Activated naive CD4-positive, alpha-beta T cell treated with anti-CD3 and anti-CD28 coated beads, Interleukin-2, amount 50 U/mL, for 72 hours (primary cell): ENCODE data around the gene PSMC3IP. TPM values are rescaled to one million over a fixed set of nuclear protein-coding genes. Genes with fewer than 3 reads are reported as not detected.
"Not testable (repeated sequence)": the region's sequence is repeated elsewhere in the genome, so short reads cannot be mapped to it uniquely, and the experiment has no call there.

ENCODE experiments used
- ATAC-seq, 2 donors: fragments of 150-1000 bp; cut with Tn5 transposase; 2 replicates each; pipeline ENCODE4 v1.10.0; 2021; ENCODE audit warnings: mild to moderate bottlenecking in 2 of 2, moderate library complexity in 2 of 2
- DNase-seq, 2 donors: peaks; one replicate each; pipeline ENCODE4 v3.0.0; 2021 to 2022; ENCODE audit warnings: low spot score in 2 of 2
- H3K27ac Mint-ChIP-seq, 2 donors: one replicate each; pipeline ENCODE4 v1.8.0; 2022; ENCODE audit warnings: mild to moderate bottlenecking in 2 of 2, mixed read lengths in 2 of 2
- H3K36me3 Mint-ChIP-seq, 2 donors: one replicate each; pipeline ENCODE4 v1.8.0; 2022; ENCODE audit warnings: mixed read lengths in 2 of 2
- H3K9me3 Mint-ChIP-seq, 2 donors: one replicate each; pipeline ENCODE4 v1.8.0; 2022; ENCODE audit warnings: mixed read lengths in 2 of 2
- total RNA-seq, 2 donors: library from RNA; stranded (reverse); gene quantifications; one replicate each; pipeline ENCODE4 v1.2.3, GENCODE V29; 2022

PSMC3IP gene, protein sequence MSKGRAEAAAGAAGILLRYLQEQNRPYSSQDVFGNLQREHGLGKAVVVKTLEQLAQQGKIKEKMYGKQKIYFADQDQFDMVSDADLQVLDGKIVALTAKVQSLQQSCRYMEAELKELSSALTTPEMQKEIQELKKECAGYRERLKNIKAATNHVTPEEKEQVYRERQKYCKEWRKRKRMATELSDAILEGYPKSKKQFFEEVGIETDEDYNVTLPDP
- 10 to 100 TPM; 24.7 to 52.5 TPM for total RNA-seq

DNA sequence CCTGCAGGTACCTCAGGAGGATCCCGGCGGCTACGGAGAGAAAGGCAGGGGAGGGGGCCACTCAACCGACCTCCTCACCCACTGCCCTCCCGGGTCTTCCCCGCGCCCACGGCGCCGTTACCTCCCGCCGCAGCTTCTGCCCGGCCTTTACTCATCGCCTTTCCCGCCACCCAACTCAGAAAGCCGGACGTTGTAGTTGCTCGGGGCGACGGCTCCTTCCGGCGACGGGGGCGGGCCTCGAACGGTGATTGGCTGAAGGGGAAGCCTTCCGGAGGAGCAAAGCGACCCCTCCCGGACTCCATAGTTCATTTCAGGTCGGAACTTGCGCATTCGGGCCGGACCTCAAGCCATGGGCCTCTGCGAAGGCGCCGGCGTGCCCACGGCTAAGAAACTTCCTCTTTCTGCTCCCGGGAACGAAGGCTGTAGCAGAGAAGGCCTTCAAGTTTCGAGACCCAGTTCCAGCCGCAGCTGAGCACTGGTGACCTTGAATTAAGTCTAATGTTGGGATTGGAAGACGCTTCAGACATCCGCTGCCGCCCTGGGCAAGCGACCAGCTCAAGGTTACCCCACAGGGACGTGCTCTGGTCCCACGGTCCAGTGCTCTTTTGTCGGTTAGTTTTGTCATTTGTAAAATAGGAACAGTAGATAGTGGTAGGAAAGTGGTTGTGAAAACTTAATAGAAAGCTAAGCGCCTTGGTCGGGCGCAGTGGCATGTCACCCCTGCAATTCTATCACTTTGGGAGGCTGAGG, at the start of gene PSMC3IP:
TSS of gene PSMC3IP (minus strand) at position 198 of the 750 bp plus-strand sequence. CDS start at position 155, 43 bp downstream.
- peak; percentile 95 for DNase-seq
- ATAC-seq: peak; percentile 94 to 95
- Mint-ChIP-seq H3K27ac (peak within 1 kb of the TSS; percentile 86 to 100), H3K36me3 (peaks cover 38 to 44% of the 10 kb centered on the region in 2 donors), H3K9me3 (no peaks in the 10 kb centered on the region)

DNA sequence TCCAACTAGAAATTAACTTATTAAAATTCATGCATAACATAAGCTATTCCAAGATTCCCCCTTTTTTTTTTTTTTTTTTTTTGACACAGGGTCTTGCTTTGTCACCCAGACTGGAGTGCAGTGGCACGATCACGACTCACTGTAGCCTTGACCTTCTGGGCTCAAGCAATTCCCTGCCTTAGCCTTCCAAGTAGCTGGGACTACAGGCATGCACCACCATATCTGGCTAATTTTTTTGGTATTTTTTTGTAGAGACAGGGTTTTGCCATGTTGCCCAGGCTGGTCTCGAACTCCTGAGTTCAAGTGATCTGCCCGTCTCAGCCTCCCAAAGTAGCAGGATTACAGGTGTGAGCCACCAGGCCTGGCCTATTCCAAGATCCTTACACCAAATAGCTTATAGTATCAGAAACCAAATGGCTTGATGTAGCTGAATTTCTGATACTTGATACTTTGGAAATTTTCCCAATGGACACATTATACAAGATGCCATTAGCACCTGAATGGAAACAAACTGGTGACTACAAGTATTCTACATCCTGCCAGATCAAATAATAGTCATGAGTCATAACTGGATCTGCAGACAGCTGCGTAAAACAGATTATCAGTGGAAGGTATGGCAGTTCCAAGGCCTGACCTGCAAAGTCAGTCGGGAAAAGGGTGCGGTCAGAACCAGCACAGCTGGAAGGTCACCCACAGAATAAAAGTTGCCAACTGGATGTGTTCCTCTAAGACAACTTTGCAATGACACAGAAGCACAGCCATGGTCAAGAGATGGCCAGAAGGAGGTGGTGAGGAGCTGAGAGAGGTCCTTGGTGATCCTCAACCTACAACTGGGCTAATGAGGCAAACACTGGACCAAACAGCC, 46.4 kb upstream of the PSMC3IP start:
- H3K36me3 Mint-ChIP-seq: no peaks in the 10 kb centered on the region
- H3K27ac Mint-ChIP-seq: no peak overlapping the region

DNA sequence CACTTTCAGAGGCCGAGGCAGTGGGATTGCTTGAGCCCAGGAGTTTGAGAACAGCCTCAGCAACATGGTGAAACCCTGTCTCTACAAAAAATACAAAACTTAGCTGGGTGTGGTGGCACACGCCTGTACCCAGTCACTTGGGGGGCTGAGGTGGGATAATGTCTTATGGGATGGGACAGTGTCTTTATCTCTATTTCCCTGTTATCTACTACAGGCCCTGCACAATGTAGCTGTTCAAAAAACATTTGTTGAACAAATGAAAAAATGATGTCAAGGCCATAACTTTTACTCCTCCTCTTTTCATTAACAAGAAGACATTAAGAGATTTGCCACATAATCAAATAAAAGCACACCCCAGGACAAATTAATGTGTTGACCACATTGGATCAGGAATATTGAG, 45.7 kb upstream of the PSMC3IP start:
- Mint-ChIP-seq H3K9me3 (no peaks in the 10 kb centered on the region), H3K36me3 (no peaks in the 10 kb centered on the region), H3K27ac (no peak overlapping the region)
- no peak for DNase-seq
- no peak for ATAC-seq

More for the DNA sequence above, 46.4 kb upstream of the PSMC3IP start:
- no peak for ATAC-seq
- no peak for DNase-seq
- H3K9me3 Mint-ChIP-seq: no peaks in the 10 kb centered on the region

DNA sequence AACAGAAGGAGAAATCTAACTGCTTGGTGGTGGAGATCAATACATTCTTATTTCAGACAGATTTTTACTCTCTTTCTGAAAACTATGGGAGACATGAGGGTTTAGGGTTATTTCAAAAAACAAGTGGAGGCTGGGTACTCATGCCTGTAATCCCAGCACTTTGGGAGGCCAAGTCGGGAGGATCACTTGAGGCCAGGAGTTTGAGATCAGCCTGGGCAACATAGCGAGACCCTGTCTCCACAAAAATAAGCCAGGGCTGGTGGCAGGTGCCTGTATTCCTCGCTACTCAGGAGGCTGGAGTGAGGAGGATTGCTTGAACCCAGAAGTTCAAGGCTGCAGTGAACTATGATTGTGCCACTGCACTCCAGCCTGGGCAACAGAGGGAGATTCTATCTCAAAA, 44.5 kb upstream of the PSMC3IP start:
- H3K36me3 Mint-ChIP-seq, DNase-seq, ATAC-seq, H3K9me3 Mint-ChIP-seq: not testable (repeated sequence)
- H3K27ac Mint-ChIP-seq: peak overlapping the region in 1 of 2 donors; percentile 24

DNA sequence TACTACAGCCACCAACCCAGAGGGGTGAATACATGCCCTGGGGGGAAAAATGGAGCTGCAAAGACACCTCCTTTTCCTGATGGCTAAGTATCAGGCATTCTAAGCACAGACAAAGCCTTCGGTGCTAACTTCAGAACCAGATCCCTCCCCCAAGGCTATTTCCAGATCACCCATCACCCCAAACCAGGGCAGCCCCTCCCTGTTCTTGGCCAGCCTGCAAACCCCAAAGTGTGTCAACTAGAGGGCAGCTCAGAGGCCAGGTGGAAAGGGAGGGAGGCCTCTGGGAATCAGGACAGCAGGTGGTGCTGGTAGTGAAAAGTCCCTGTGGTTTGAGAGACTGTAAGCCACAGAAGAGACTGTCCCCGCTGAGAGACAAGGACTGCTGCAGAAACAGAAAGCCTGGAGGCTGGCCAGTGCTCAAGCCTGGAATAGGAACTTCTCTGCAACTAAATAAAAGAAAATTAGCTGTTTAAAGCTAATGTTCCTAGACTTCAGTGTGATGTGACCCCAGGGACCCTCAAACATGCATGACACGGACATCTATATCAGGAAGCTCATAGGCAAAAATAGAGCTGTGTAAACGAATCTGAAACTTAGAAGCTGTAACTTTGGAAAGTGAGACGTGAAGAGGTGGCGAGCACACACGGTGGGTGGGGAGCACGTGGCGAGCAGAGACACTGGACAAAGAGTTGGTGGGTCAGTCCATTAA, 41.1 kb upstream of the PSMC3IP start:
- Mint-ChIP-seq H3K9me3 (no peaks in the 10 kb centered on the region), H3K27ac (no peak overlapping the region), H3K36me3 (peaks cover 7 to 13% of the 10 kb centered on the region in 2 donors)
- no peak for DNase-seq
- peak in 1 of 2 donors; percentile 68 for ATAC-seq

DNA sequence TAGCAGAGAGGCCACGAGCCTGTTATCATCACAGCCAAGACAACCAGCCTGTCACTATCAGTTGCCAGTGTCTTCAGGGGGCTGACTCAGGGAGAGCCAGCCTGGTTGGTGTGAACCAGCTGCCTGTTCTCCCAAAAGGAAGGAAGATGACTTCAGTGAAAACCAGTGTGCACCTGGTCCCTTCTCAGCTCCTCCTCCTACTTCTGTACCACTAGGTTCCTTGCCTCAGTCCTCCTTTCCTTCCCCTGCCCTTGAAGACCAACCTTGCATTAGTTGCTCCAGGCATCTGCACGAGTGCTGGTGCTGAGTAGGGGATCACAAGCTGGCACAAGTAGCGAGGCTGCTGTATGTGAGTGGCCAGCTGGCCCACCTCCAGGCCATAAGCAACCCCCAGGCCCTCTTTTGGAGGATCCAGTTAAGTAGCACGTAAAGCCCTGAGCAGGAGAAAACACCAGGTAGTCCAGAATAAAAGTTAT, 40.5 kb upstream of the PSMC3IP start:
- H3K9me3 Mint-ChIP-seq: no peaks in the 10 kb centered on the region
- no peak for DNase-seq
- H3K36me3 Mint-ChIP-seq: peaks cover 10 to 16% of the 10 kb centered on the region in 2 donors
- peak in 1 of 2 donors; percentile 19 for ATAC-seq
- no peak overlapping the region for H3K27ac Mint-ChIP-seq

DNA sequence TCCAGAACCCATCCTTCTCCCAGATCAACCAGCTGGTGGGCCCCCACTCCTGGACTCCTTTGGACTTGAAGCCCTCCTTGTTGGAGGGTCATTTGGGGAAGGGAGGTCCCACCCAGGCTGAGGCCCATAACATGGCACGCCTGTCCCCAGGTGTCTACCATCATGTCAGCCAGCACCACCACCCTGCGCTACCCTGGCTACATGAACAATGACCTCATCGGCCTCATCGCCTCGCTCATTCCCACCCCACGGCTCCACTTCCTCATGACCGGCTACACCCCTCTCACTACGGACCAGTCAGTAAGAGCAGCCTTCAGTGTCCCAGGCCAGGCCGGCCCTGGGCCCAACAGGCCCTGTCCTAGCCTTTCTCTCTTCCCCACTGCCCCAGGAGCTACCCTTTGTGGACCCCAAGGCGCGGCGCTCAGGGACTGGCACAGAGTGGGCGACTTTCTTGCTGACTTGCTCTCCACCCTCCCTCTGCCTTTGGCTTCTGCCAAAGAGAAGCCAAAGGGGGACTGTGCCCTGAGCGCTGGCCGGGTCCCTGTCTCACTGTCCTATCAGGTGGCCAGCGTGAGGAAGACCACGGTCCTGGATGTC, 36.3 kb upstream of the PSMC3IP start:
- DNase-seq: no peak

DNA sequence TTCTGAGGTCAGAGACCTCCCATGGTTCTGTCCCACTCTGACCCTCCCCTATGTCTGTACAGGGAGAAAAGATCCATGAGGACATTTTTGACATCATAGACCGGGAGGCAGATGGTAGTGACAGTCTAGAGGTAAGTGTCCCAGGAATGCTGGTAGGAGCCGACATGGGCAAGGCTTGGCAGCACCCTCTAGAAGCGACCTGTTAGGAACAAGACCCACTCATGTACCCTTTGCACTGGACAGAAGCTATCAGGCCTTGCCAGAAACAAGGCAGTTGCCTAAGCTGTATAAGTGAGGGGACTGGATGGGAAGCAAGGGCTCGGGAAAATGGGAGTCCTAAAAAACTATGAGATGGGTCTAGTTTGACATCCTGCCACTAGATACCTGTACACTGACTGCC, 34.5 kb upstream of the PSMC3IP start:
- no peak for DNase-seq
- ATAC-seq: no peak
- no peaks in the 10 kb centered on the region for H3K9me3 Mint-ChIP-seq
- H3K27ac Mint-ChIP-seq: peak overlapping the region in 1 of 2 donors; percentile 29
- H3K36me3 Mint-ChIP-seq: peaks cover 16 to 37% of the 10 kb centered on the region in 2 donors

More for the DNA sequence above, 36.3 kb upstream of the PSMC3IP start:
- H3K9me3 Mint-ChIP-seq: no peaks in the 10 kb centered on the region
- peaks cover 11 to 32% of the 10 kb centered on the region in 2 donors for H3K36me3 Mint-ChIP-seq
- no peak for ATAC-seq
- peak overlapping the region; percentile 19 to 81 for H3K27ac Mint-ChIP-seq

DNA sequence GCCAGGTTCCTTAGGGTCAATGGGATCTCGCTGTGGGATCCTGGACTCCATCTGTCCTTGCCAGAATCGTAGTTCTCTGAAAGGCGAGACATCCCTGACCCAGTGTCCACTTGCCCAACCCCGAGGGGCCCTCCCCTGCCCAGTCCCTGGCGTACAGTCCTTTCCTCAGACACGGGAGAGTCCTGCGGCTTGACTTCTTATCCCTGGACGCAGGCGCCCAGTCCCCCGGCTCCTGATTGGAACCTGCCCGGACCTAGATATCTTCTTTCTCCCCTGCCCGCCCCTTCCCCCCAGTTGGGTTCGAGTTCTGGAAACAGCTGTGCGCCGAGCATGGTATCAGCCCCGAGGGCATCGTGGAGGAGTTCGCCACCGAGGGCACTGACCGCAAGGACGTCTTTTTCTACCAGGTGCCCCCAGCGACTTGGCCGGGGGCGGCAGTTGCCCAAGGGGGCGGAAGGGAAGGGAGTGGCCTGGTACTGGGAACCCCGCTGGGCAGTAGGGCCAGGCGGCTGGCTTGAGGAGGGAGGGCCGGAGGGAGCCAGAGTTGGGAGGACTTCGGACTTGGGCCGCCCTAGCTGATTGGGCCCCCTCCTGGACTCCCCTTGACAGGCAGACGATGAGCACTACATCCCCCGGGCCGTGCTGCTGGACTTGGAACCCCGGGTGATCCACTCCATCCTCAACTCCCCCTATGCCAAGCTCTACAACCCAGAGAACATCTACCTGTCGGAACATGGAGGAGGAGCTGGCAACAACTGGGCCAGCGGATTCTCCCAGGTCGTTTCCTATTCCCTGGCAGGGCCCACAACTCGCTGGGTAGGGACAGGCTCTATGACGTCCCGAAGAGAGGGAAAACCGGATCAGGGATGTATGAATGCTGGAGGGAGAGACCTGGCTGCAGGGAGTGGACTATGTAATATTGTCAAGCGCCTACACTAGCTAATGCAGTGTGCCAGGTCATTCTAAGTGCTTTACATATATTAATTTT, 32.6 kb upstream of the PSMC3IP start:
- not testable (repeated sequence) for H3K9me3 Mint-ChIP-seq
- ATAC-seq (peak; percentile 1 to 27), DNase-seq (peak in 1 of 2 donors; percentile 29)
- peaks cover 16 to 37% of the 10 kb centered on the region in 2 donors for H3K36me3 Mint-ChIP-seq
- peak overlapping the region; percentile 78 to 92 for H3K27ac Mint-ChIP-seq

DNA sequence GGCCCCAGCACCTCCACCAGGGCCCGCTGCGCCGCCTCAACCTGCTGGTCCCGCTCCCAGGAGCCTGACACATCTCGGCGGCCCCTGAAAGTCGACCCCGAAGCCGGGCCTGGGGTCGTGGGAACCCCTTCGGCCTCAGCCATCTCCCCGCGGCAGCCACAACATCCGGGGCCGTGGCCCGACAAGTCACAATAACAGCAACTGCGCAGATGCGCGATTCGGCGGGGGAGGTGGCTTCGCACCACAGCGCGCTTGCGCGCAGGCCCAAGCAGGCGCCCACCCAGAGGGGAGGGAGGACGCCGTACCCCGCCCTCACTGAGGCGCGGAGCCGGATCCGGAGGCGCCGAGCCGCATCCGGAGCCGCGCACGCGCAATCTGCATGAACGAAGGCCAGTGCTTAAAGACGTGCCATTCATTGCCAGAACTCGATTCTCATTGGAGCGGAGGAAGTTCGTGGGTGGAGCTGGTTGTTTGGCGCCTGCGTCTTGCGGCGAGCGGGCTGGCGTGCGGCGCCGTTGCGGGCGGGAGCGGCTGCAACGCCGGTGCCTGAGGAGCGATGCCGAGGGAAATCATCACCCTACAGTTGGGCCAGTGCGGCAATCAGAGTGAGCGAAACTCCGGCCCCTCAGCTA, 31.8 kb upstream of the PSMC3IP start, which contains the start of the genes RETREG3 and TUBG1:
TSS of gene RETREG3 (minus strand) at position 193 of the 632 bp plus-strand sequence. CDS start at position 143, 50 bp downstream.
TSS of gene TUBG1 (plus strand) at position 502 of the 632 bp plus-strand sequence. CDS start at position 557, 55 bp downstream.
- peak; percentile 99 to 100 for DNase-seq
- peaks cover 16 to 31% of the 10 kb centered on the region in 2 donors for H3K36me3 Mint-ChIP-seq
- peak within 1 kb of the TSS; percentile 92 to 99 for H3K27ac Mint-ChIP-seq
- H3K9me3 Mint-ChIP-seq: no peaks in the 10 kb centered on the region
- ATAC-seq: peak; percentile 88 to 95

DNA sequence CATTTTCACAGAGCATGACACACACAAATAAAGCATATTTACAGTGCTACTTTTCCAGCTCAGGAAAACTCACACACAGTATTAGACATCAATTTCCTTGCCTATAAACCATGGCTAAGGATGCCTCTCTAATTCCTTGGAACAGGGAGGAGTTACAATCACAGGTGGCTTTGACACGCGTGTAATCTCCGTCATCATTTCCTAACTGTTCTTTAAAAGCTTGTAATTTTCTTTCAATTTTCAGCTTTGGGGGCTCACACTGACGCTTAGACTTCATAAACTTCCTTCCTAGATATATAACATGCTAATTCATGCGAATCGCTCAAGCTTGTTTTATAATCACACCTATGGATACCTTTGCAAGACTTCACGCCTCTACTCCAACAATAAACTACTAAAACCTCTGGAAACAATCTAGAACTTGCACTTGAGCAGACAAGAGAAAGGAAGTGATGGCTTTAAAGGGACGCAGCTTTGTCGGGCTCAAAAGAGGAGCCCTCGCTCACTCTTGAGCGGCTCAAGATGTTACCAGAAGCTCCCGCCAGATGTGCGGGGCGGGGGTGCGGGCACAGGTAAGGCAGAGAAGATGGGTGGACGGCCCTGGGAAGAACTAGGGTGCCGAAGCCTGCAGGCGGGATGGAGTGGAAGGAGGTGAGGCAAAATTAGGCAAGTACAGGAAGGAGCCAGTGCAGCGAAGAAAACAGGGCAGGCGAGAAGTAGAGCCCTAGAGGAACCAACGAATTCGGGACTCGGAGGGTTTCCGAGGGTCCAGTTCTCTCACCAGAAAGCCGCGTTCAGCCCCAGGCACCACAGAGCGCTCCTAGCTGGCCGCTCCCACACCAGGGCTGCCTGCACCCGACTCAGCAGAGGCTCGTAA, 31.0 kb upstream of the PSMC3IP start:
- Mint-ChIP-seq H3K27ac (peak overlapping the region; percentile 92 to 99), H3K9me3 (no peaks in the 10 kb centered on the region), H3K36me3 (peaks cover 14 to 23% of the 10 kb centered on the region in 2 donors)
- DNase-seq (peak in 1 of 2 donors; percentile 28), ATAC-seq (peak; percentile 57 to 65)

DNA sequence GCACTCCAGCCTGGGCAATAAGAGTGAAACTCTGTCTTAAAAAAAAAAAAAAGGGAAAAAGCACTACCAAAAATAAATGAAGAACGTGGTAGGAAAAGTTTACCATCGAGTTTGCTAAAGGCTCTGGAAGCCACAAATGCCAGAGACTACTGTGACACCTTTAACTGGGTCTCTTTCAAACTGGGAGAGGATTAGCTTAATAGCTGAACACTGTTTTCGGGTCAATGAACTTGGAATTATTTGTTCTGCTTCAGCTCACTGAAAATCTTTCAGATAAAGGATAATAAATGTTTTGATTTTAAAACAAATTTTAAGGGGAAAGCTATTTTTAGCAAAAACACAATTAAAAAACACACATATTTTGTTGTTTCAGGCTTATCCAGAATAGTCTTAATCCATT, 30.2 kb upstream of the PSMC3IP start:
- Mint-ChIP-seq H3K36me3 (peaks cover 18 to 21% of the 10 kb centered on the region in 2 donors), H3K9me3 (no peaks in the 10 kb centered on the region), H3K27ac (peak overlapping the region; percentile 44 to 92)
- no peak for DNase-seq
- ATAC-seq: no peak

DNA sequence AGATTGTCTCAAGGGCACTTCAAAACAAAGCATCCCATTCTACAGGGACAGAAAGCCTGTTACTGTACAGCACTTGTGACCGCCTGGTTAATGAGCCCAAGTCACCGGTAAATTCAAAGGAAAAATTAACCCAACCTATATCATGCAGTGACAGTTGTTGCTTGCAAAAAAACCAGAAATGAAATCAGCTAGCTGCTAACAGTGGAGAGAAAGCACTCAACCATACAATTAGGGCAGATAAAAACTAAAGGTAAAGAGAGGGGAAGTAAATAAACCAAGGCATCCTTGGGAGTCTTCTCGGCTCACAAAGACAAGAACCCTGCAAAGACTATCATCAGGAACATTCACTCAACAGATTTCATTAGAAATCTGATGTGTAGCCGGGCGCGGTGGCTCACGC, 25.8 kb upstream of the PSMC3IP start:
- ATAC-seq (no peak), DNase-seq (no peak)
- Mint-ChIP-seq H3K27ac (no peak overlapping the region), H3K36me3 (peaks cover under 1 to 11% of the 10 kb centered on the region in 2 donors), H3K9me3 (no peaks in the 10 kb centered on the region)
